HG02852 (cell line): ENCODE results near the gene LIN7A.

Source experiments
- ATAC-seq: cut with Tn5 transposase; IDR thresholded peaks from one replicate; pipeline ENCODE4 v1.9.1; 2021; ENCODE audit warnings: mild to moderate bottlenecking, moderate library complexity; ENCODE audit not compliant: unreplicated experiment

The LIN7A gene

DNA sequence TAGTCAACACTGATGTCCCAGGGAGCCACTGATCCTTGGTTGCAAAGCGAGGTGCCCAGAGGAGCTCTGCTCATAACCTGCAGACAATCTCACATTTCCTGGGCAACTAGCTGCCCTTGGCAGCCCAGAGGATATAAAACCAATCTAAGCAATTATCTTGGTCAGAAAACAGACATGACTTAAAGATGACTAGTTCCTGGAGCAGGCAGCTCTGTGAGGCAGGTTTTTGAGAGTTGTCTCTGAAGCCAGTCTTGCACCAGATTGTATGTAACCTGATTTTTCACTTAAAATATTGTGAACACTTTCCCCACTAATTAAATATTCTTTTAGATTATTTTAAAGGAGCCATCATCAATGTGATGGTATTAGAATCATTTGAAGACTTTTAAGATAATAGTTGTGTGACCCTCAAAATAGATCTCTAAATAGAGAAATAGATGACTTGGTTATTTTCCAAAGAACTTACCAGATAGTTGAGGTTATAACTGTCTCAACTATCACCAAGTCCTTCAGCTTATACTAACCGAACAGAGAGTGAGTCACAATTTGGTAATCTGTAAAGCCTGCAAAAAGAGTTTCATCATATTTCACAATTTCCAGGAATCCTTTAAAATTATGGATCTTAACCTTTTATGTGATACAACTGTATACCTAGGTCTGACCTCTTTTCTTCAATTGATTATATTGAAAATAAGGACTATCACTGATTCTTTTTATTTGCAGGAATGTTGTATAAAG, 75.9 kb downstream of the LIN7A start:
- no peak for ATAC-seq

DNA sequence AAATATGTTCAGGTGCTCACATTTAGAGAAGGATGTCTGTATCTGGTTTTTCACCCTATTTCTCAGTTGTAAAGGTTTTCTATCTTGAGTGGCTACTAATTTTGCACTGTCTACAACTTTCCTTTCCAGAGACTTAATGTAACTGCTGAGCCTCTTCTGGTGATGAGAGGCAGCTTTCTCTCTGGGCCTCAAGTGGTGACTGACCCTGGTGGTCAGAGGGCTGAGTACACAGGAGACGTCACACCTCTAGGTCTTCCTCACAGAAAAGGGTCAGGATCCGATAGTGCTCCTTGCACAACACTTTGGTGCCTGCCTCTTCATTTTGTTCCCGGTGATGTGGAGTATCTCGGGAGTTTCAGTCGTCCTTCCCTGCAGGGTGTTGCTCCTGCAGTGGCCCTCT, 76.8 kb downstream of the LIN7A start:
- ATAC-seq, result no peak

DNA sequence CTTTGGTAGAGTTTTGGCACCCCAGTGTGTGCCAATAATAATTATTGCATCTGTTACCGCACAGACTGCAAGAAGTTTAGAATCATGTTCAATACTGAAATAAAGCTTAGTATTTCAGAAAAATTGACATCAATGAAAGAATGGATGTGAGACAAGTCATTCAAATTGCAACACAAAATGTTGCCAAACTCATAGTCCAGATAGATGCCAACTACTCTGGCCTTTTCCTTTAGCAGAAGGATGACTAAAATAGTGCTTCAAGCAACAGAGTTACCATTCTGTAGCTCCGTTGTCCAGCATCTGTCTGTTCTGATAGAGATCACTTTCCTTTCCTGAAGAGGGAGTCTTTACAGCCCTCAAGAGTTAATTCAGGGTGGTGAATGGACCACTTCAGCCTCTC, 77.5 kb downstream of the LIN7A start:
- no peak for ATAC-seq

DNA sequence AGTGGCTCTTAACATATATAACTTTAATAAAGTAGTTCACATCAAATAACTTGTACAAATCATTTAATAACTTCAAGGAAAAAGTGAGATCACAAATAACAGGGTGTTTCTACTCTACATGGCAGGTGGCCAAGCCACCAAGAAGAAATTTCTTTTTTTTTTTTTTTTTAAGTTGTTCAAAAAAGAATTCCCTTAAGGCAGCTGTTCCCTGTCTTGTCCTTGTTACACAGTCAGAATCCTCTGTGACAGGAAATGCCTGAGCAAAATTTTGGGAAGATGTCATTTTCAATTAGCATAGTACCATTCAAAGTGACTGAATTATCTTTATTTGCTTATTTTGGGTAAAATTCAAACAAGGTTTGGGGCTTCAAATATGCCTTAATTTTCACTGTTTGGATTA, 79.4 kb downstream of the LIN7A start:
- ATAC-seq, result no peak

DNA sequence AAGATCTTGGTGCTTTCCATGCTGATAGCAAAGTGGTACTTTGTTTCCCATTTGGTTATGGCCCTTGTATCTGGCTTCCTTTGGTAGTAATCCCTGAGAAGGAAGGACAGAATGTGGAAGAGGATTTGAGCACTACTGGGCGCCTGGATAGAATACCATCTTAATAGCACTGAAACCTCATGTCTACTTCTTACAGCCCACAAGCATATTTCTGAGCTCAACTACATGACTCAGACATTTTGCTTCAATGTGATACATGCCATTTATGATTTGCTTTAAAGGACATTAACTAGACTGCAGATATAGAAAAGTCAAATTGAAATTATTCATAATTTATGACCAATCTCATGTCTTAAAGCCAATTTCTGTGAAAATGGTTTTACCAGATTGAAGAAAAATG, 80.4 kb downstream of the LIN7A start:
- ATAC-seq, result no peak

DNA sequence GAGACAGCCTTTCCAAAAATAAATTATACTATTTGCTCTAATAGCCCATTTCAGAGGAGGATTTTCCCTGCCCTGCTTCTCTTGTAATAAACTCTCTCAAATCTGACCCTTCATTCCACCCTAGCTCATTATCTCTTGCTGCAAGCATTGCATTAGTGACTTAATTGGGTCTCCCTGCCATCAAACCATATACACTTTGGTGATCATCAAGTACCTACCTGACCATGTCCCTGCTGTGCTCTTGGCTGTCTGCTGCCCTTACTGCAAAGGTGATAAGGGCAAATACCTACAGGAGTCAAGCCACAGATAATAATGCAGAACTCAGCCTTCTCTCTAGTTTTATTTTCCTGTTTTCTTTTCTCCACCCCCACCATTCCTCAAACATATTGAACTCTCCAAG, 88.4 kb downstream of the LIN7A start:
- ATAC-seq, result no peak

DNA sequence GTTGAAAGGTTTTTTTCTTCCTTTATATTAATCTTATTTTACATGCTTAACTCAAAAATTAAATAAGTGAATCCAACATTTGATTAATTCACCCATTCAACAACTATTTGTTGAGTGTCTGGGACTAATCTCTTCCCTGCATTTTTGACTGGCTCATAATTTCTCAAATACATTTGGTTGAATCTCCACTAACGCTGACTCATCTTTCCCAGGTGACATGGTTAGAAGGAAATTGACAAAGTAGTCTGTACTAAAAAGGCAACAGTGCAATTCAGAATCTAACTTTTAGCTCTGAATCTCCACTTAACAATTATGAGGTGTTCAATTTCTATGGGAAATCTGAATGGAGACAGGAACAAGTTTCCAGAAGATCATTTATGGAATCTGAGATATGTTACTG, 88.9 kb downstream of the LIN7A start:
- no peak for ATAC-seq

DNA sequence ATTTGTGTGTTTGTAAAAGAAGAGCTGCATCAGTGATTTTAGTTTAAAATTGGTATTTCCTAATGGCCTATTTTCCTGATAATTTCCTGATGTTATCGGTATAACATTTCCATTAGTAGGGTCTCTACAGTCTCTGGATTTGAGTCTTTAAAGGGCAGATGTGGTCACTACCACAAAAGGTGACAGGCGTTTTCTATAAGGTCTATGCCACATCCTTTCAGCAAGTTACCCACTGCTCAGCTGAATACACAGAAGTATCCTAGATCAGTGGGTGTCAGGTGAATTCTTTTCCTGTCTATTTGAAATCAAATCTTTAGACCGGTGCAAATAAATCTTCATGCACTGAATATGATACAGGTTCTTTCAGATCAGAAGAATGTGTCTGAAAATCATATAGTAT, 90.2 kb downstream of the LIN7A start:
- ATAC-seq, result no peak

DNA sequence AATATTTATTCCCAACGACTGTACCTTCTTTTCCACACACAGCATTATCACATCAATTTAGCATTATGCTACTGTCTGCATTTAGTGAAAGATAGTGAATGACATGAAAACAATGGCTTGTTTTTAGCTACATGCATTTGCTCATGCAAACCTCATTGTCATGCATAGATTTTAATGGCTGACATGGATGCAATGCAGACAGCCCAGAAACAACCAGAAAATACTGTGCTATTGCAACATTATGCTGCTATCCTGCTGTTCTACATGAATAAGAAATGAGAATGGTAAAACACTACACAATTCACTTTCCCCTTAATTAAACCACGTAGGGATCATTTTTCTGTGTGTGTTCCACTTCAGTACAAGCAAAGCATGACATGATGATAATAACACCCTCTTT, 90.8 kb downstream of the LIN7A start:
- no peak for ATAC-seq

DNA sequence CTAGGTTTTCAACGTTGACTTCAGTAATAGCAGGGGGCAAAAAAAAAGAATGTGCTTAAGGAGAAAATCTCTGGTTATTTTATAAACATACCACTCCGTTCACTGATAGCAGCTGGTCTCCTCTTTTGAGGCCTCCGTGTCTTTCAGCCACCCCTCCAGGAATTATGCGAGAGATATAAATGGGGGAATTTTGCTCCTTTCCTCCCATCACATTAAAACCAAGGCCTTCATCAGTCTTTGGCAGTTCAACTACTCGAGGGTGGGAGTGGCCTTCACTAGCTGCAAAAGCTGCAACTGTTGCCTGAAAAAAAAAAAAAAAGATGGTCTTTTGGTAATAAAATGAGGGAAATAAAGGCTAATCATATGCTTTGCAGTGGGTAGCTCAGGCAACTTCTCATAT, 92.1 kb downstream of the LIN7A start:
- no peak for ATAC-seq

DNA sequence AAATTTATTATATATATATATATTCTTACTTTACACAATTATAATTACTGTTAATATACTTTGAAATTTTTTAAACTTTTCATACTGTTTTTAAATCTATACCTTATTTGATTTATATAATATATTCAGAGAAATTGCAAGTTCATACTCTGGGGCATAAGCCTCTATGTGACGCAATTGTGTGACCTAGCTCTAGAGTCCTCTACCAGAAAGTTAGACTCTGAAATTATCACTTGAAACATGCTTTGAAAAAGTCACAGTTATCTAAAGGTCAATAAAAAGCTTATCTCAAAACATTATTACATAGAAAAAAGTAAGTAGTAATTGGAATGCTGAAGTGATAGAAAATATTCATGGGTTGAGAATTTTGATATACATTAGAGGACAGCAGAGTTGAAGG, 93.8 kb downstream of the LIN7A start:
- ATAC-seq, result no peak

DNA sequence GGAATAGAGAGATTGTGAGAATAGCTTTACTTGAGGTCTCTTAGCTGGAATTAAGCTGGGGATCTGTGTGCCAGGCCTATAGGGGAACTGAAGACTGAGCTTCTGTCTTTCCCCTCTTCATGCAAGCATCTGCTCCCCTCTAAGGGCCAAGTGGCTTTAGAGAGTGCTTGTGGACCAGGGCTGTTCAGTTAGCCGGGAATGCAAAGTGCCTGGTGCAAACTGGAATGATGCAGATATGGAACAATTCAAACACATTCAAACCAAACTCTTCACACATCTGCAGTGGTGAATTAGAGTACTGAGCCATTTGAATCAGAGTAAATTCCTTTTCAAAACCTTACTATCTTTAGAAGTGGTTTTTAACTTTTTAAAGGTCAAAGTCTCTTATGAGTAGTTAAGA, 99.0 kb downstream of the LIN7A start:
- peak; percentile 48 for ATAC-seq

DNA sequence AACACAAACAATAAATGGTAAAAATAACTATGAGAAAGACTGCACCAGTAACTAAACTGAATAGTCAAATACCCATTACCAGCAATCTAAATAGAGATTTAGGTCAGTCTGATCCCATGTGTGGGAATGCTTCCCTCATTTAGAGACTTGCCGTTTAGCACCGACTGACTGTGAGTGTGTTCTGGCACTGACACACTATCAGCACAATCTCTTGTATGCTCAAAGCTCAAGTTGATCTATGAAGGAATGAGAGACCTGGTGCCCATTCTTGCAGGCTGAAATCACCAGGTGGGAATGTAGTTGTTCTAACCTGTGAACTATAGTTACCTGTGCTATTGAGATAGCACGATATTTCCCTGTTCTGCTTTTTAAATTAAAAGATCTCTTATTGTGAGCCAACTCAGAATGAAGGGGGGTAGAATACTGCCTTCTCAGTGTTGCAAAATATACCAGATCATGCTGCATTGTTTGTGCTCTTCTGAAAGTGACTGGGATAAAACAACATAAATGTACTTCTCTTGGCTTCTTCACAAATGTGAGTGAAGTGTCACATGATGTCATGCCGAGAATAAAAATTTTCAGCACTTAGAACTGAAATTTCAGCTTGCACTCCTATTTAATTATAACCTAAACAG, 99.6 kb downstream of the LIN7A start:
- ATAC-seq, result no peak

DNA sequence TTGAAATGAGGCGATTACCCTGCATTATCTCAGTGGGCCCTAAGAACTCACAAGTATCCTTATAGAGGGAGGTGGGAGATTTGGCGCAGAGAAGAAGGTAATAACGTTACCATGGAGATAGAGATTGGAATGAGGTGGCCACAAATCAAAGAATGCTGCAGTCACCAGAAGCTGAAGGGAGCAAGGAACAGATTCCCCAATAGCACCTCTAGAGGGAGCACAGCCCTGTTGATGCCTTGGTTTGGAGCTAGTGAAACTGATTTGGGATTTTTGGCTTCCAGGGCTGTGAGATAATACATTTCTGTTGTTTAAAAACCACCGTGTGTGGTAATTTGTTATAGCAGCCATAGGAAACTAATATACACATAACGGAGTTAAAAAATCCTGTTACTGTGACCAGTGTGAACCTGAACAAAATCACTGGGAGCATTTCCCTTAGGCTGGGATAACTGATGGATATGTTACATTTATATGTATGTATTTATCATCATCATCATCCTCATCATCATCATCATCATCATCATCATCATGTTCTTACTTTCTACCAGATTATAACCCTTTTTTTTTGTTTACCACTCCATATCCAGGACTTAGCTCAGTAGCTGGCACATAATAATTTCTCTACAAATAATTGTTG, 100.3 kb downstream of the LIN7A start:
- peak; percentile 58 for ATAC-seq

DNA sequence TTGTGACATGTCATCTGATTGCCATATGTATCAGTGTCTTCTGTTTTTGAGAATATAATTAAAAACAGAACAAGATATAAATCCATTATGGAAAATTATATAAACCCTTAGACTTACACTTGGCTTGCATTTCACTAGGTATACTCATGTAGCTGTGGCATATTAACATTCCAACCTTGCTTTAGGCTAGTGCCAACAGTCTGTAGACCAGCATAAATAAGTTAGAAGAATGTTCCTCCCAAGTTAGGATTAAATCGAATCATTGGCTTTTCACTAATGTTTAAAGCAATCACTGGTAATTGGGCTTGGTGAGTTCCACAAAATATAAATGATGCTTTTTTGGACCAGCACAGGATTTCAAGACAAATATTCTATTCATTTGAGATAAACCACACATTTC, 103.0 kb downstream of the LIN7A start:
- ATAC-seq, result no peak

DNA sequence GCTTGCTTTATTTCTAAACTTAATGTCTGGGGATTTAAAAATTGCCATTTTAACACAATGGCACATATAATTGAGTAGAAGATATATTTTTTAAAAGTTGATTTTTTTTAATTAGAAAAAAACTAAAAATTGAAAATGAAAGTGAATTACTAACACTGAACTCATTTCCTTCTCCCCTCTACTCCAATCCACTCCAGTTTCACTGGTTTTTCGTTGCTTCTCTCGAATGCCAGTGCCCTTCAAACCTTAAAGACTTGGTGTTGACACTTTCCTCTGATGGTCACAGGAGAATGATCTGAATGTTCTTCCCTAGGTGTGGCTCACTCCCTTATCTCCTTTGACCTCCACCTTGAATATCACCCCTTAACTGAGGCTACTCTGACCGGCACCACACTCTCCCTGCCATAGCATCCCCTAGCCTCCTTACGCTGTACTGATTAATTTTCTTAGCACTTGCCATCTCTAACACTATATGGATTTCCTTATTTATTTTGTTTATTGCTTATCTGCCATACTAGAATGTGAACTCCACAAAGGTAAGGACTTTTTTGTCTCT, 107.1 kb downstream of the LIN7A start:
- ATAC-seq, result peak; percentile 57

DNA sequence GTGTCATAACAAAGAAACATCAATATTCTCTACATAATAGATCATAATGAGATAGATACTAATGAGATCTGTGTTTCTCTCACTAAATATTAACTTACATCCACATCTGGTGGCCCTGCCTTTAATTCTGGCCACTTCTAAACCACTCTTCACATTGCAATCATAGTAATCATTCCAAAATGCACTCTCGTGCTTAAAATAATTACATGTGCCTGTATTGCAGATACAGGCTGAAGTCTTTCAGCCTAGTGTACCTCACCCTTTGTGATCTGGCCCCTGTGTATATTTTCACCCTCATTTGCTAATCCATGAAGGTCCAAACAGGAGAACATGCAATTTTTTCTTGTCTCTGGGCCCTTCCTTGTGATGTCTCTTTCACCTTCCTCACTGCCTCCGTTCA, 108.0 kb downstream of the LIN7A start:
- ATAC-seq, result no peak

DNA sequence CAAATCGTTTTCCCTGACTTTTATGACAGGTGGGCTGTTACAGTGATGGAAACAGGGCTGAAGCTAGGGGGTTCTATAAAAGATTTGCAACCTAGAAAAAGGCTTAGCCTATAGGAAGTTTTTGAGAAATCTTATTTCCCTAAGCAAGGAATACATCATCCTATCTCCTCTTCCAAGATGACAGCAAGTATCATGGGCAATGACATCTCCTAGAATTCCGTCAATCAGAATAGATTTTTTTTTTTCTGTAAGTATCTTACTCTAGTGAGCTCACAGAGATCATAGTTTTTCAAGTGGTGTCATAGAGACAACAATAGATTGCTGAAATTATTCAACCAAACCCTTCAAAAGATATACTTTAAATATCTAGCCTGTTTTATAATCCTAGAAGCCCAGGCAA, 112.2 kb downstream of the LIN7A start:
- no peak for ATAC-seq

DNA sequence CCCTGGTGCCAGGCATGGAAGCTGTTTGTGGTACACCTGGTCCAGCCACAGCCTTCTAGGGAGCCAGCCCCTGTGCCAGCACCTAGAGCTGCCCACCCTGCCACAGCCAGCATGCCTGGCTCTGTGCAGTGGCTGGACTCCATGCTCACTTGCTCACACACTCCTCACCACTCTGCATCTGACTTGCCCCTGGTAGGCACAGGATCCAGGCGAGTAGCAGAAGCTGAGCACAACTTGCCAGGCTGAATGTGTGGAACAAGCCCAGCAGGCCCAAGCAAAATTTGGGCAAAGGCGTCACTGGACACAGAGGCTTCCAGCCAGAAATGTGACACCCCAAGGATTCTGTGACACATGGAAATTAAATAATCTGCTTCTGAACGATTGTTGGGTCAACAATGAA, 114.3 kb downstream of the LIN7A start:
- no peak for ATAC-seq

DNA sequence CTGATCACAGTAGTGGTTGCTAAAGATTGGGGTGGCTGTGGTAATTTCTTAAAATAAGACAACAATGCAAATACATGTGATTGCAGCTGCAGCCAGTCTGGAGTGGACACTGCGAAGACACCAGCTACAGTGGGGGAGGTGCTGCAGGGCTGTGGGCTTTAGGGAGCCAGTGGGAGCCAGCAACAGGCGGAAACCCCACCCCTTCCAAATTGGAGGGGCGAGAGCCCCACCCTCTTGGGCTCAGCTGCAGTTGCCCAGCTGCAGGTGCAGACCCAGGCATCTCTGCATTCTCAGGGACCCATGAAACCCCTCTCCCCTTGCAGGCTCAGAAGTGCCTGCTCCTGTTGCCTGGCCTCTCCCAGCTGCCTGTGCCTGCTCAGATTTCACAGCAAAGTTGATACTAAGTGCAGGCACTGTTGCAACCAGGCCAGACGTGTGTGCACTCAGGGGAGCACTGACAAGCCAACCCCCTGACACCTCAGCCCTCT, 116.2 kb downstream of the LIN7A start:
- peak; percentile 50 for ATAC-seq

DNA sequence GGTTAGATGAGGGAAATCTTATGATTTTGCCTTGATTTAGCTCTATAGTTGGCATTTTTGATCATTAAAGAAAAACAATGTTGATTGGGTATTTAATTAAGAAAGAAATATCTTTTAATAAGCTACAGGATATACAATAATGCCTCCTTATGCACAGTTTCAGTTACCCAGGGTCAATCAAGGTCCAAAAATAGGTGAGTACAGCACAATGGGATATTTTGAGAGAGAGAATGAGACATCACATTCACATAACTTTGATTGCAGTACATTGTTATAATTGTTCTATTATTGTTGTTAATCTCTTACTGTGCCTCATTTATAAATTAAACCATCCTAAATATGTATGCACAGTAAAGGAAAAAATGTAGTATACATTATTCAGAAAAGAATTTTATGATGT, 118.9 kb downstream of the LIN7A start:
- ATAC-seq, result no peak

DNA sequence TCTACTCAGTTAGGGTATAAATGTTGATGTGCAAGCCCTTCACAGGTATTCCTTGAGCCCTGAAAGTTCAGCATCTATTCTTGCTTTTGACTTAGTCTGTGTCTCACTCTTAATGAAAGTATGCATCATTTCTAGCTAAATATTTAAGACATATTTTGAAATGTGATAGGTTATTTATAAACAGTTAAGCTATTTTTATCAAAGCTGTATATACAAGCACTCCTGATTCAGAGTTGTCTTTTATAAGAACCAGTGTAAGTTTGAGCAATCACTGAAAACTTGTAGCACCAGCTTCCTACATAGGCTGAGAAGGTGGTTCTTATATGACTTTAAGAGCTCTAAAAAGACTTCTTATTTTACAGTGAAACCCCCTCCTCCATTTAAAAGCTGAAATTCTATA, 122.4 kb downstream of the LIN7A start:
- peak; percentile 35 for ATAC-seq
